ENCODE results near the gene ZSCAN25.
"Not testable (repeated sequence)": the region's sequence is repeated elsewhere in the genome, so short reads cannot be mapped to it uniquely, and the experiment has no call there.

ZSCAN25 gene

DNA sequence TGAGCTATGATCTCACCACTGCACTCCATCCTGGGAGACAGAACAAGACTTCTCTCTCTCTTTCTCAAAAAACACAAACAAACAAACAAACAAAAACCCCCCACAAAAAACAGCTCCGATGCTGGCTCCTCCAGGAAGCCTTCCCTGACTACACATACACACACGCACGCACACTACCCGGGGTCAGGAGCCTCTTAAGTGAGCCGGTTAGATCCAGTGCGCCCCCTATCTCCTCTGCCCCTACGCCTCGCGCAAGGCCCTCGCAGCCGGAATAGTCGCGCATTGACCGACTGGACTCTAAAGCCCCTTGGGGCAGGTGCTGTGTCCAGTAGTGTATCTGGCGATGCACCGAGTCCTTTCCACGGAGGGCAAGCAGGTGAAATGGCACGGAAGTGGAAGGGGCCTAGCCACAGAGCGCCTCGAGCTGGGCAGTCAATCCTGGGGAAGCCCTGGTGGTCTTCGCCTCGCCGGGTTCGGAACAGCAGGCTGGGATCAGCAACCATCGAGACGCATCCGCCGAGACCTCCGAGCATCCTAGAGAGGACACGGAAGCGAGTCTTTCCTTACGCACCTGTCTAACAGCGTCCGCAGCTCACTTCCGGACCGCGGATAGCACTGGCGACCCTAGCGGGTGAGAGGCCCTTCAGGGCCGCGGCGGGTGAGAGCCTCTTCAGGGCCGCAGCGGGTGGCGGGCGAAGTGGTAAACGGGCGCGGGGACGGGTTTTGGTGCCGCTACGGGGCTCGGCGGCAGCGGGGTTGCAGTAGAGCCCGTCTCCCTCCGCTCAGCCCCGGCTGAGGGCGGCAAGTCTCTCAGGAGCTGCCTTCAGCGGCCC lies at the start of gene ZSCAN25:
Gene ZSCAN25 (plus strand): TSS at position 588 of the 833 bp plus-strand sequence. CDS start 2,661 bp downstream, outside the sequence.
- DNase-seq = peak; percentile 89

DNA sequence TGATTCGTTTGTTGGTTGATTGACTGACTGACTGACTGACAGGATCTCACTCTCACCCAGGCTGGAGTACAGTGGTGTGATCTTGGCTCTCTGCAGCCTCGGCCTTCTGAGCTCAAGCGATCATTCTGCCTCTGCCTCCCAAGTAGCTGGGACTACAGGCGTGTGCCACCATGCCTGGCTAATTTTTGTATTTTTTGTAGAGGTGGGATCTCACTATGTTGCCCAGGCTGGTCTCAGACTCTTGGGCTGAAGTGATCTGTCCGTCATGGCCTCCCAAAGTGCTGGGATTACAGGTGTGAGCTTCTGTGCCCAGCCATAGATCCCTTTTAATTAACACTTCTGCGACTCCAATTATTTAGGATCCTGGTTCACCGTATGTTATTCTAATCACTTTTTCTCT lies 48.0 kb upstream of the ZSCAN25 start:
- not testable (repeated sequence) for DNase-seq

DNA sequence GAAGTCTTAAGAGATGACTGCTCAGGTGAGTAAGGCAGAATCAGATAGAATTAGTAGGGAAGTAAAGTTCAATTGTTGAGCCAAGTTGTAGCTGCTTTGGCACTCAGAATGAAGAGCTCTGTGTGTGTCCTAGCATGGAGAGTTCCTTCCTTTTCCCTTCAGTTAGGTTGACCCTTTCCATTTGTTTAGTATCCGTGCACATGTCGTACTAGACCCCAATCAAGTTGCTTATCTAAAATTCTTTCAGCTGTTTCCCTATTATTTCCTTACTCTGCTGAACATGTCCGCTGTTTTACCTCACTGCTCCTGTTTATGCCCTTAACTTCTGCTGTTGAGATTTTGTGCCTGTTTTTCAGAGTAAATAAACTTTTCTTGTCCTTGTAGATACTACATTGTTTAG lies 45.0 kb upstream of the ZSCAN25 start:
- DNase-seq = no peak

DNA sequence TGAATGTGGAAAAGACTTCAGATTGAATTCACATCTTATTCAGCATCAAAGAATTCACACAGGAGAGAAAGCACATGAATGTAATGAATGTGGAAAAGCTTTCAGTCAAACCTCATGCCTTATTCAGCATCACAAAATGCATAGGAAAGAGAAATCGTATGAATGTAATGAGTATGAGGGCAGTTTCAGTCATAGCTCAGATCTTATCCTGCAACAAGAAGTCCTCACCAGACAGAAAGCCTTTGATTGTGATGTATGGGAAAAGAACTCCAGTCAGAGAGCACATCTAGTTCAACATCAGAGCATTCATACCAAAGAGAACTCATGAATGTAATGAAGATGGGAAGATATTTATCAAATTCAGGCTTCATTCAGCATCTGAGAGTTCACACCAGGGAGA lies 43.5 kb upstream of the ZSCAN25 start:
- no peak for DNase-seq

DNA sequence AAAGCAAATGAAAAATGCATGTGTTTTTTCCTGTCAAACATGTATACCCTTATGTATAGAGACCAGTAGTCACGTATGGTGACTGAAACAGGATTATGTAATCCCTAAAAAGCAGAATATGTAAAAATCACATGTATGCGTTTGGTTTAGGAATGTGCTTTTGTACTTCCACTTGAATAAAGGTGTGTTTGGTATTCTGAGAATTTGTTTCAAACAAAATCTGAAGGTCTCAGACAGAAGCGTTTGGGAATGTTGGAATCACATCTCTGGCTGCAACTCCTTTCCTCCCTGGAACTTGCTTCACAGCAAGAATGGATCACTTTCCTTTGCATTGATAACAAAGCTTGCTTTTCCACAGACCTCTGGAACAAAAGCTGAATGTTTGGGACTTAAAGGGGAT lies 40.5 kb upstream of the ZSCAN25 start:
- DNase-seq = no peak

DNA sequence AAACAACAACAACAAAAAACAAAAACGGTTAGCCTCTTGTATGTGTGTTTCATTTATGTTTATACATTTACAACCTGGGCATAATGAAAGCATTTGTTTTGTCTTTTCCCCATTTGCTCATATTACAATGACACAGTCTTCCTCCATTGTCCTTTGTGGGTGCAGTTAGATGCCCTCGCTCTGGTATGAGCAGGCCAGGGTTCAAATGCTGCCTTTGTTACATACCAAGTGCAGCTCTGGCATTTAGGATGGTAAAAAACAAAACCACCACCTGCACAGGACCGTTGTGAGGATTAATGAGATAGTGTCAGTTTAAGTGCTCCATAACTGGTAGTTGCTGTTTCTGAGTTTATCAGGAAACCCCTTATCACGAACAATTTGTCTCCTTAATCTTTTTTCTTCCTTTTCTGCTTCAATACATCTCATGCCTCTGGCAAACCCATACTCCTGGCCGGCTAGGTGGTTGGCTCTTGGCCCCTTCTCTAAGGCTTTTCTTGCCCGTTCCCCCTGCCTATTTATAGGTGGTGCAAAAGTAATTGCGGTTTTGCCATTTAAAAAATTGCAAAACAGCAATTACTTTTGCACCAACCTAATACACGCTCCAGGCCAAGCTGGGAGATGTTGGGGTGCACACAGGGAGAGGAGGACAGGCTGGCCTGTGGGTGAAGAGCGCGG lies 37.3 kb upstream of the ZSCAN25 start:
- DNase-seq = no peak

DNA sequence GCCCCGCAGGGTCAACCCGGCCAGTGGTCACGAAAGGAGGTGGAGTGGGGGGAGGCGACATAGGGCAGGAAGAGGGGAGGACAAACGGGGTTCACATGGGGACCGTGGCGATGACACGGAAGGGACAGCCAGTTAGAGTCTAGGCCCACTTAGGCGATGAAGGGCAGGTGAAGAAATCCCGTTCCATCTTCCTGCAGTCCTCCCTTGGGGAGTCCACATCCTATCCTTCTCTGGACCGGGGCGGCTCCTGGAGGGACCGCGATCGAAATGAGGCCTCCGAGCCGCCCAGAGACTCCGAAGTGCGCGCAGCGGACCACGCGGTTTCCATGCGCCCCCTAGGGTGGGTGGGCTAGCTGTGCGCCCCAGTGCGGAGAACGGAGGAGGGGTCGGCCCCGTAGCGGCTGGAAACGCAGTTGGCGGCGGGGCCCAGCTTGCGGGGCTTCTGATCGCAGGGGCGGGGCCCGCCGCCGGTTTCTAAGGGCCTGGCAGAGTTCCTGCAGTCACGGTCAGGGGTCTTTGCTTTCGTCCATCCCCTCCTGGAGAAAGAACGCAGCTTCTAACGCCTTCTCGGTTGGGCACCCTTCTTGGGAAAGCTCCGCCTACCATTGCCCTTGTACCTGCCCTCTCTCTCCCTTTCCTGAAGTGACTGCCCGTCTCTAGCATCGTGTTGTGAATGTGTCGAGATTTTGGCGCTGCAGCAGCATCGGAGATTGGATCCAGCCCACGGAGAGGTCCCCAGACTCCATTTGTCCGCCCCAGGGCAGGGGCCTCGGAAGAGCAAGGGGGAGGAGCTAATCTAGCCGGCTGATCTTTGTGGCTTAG lies 36.6 kb upstream of the ZSCAN25 start:
- DNase-seq = peak; percentile 59

DNA sequence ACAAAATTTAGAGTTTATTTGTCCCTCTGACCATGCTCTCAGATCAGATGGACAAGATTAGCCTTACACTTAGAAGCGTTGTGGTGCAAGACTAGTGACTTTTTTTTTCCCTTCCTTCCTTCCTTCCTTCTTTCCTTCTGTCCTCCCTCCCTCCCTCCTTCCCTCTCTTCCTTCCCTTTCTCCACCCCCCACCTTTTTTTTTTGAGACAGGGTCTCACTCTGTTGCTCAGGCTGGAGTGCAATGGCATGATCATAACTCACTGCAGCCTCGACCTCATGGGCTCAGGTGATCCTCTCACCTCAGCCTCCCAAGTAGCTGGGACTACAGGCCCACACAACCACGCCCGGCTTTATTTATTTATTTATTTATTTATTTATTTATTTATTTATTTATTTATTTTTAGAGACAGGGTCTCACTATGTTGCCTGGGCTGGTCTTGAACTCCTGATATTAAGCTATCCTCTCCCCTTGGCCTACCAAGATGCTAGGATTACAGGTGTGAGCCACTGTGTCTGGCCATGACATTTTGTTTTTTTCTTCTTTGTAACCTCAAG lies 35.9 kb upstream of the ZSCAN25 start:
- not testable (repeated sequence) for DNase-seq

DNA sequence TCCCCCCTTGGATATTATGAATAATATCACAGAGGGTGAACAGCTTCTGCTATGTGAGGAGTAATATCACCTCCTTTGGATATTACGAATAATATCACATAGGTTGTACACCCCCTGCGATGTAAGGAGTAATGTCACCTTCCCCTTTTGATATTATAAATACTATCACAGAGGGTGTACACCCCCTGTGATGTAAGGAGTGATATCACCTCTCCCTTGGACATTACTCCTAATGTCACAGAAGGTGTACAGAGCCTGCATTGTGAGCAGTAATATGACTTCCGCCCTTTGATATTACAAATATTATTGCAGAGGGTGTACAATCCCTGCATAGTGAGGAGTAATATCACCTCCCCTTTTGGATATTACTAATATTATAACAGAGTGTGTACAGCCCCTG lies 27.9 kb upstream of the ZSCAN25 start:
- no peak for DNase-seq

DNA sequence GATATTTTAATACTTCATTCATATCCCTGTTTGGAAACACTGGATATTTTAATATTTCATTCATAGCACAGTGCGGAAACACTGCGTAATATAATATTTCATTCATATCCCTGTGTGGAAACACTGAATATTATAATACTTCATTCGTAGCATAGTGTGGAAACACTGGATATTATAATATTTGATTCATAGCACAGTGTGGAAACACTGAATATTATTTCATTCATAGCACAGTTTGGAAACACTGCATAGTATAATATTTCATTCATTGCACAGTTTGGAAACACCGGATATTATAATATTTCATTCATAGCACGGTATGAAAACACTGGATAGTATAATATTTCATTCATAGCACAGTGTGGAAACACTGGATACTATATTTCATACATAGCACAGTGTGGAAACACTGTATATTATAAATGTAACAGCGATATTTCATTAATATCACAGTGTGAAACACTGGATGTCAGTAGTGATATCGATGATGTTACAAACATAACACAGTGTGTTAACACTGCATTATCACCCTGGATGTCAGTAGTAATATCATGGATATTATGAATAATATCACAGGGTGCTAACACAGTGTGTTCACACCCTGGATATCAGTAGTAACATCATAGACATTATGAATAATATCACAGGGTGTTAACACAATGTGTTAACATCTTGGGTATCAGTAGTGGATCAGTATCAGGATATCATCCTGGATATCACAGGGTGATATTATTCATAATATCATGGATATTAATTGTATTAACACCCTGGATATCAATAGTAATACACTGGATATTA lies 21.6 kb upstream of the ZSCAN25 start:
- DNase-seq = no peak

DNA sequence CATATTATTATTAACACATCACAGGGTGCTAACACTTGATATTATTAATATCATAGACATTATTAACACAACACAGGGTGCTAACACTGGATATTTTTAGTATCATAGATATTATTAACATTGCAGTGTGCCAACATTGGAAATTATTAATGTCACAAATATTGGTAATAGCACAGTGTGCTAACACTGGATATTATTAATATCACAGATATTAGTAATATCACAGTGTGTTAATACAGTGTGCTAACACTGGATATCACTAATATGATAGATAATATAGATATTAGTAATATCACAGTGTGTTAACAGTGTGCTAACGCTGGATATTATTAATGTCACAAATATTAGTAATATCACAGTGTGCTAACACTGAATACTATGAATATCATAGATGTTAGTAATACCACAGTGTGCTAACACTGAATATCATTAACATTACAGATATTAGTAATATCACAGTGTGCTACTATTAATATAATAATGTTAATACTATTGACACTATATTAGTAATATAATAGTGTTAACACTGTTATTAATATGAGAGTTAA lies 20.3 kb upstream of the ZSCAN25 start:
- no peak for DNase-seq

DNA sequence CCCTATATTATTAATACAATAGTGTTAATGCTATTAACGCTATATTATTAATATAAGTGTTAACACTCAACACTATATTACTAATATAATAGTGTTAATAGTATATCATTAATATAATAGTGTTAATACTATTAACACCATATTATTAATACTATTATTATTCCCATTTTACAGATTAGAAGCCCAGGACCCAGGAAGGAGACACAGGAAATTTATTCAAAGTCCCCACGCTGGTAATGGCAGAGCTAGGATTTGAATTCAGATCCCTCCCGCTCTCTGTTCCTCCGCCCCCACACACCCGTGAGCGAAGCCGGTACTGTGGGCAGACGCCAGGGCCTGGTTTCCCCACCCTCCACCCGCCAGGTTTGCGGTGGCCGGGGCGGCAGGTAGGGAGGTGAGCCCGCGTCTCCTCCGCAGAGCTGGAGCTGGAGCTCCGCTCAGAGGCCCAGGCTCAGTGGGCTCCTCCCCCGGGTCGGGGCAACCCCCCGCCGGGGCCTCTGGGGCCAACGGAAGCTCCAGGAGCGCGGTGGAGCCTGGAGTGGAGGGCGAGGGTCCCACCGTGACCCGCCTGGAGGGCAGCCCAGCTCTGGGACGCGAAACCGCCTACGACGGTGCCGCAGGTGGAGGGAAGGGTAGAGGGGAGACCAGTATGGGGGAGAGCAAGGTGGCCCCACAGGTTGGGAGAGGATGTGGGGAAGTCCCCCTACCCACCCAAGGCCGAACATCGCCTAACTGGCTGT lies 18.8 kb upstream of the ZSCAN25 start, which contains the start of gene TMEM225B:
Gene TMEM225B (plus strand): TSS at position 506 of the 740 bp plus-strand sequence. CDS start 6,122 bp downstream, outside the sequence.
- DNase-seq = no peak

DNA sequence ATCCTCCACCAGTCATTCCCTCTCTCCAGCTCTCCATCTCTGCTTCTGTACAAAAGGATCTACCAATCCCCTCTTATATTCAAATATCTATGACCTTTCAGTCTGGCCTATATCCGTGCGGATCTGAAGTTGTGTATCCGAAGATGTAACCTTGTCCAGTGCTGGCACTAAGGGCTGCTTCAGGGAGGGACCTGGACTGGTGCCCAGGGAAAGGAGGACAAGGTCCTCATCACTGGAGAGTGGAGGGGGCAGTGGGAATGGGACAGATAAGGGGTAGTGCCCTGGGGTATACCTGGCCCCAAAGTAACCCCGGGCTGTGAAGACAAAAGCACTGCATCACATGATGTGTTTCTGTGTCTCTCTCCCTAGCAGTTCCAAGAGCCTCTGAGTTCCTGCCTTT lies 16.9 kb upstream of the ZSCAN25 start:
- DNase-seq = no peak

DNA sequence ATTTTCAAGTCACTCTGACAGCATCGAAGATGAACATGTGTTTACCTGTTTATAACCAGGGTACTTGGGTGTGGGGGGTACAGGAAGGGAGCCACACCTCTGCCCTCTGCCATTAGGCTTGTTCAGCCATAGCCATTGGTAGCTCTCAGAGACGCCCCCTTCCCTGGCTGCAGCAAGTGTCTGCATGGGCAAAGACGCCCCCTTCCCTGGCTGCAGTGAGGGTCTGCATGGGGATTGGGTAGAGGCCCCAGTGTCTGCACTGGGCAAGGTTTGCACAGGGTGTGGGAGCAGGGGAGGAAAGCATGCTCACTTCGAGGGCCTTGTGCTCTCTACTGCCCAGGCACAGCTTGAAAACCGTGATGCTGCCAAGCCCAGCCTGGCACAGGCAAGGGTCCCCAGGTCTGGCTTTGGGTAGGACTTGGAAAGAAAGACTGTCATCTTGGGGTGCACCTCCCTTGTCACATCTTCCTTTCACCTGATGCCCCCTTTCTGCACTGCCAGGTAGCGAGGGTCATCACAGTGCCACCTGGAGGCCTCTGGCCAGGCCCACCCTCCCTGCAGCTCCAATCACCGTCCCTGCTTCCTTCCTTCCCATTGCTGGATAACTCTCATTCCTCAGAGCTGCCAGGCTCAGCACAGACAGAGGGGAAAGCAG lies 15.0 kb upstream of the ZSCAN25 start:
- no peak for DNase-seq

DNA sequence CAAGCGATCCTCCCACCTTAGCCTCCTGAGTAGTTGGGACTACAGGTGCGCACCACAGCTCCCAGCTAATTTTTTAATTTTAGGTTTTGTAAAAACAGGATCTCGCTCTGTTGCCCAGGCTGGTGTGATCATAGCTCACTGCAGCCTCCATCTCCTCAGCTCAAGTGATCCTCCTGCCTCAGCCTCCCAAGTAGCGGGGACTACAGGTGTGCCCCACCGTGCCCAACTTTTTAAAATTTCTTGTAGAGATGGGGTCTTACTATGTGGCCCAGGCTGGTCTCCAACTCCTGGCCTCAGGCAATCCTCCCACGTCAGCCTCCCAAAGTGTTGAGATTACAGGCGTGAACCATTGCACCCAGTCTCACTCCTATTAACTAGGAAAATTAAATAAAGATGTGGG lies 11.2 kb upstream of the ZSCAN25 start:
- DNase-seq = no peak

DNA sequence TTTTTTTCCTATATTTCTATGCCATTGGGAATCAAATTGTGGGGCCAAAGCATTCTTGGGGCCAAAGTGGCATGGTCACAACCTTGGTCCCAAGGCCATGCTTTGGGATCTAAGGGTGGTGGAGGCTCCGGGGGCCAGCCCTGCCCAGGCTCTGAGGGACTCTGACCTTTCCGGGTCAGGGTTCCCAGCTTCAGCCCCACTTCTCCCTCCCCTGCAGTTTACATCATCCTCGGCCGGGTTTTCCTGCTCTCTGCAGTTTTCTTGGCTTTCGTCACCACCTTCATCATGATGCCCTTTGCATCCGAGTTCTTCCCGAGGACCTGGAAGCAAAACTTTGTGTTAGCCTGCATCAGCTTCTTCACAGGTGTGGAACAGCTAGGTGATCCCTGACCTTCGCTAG lies 10.2 kb upstream of the ZSCAN25 start:
- DNase-seq = no peak

DNA sequence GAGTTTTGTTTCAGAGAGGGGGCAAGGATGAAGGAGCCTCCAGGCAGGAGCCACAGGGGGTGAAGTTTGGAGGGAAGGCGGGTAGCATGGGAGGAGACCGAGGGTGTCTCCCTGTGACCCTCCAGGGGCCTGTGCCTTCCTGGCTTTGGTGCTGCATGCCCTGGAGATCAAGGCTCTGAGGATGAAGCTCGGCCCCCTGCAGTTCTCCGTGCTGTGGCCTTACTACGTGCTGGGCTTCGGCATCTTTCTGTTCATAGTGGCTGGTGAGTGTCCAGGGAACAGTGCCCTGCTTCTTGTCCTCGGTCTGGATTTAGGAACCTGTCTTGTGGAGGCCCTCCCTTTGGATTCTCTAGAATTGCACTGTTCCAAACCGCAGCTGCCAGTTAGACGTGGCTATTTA lies 9.2 kb upstream of the ZSCAN25 start:
- no peak for DNase-seq

DNA sequence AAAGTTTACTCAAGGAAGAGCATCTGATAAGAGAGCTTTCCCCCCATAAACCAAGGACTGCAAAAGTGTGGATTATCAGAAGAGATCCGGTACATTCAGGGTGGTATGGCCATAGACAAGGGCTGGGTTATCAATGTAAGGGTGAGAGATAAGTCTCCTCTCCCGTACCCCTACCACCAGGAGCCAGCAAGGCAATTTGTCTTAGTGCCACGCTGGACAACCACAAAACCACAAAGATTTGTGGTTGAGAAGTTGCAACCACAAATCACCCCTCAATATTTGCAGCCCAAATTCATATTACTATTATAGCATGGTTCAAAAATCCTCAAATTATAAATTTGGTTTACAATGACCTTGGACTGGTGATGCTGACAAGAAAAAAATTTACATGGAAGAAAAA lies 2.3 kb upstream of the ZSCAN25 start:
- no peak for DNase-seq

DNA sequence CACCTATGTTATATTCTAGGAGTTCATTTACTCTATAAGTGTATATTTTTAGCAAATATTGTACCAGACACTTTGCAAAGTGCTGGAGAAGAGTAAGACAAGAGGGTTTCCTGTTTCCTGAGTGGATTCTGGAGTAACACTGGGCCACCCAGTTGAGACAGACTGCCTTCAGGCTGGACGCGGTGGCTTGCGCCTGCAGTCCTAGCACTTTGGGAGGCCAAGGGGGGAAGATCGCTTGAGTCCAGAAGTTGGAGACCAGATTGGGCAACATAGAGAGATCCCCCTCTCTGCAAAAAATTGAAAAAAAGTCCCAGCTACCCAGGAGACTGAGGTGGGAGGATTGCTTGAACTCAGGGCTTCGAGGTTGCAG lies 772 bp upstream of the ZSCAN25 start:
- no peak for DNase-seq

DNA sequence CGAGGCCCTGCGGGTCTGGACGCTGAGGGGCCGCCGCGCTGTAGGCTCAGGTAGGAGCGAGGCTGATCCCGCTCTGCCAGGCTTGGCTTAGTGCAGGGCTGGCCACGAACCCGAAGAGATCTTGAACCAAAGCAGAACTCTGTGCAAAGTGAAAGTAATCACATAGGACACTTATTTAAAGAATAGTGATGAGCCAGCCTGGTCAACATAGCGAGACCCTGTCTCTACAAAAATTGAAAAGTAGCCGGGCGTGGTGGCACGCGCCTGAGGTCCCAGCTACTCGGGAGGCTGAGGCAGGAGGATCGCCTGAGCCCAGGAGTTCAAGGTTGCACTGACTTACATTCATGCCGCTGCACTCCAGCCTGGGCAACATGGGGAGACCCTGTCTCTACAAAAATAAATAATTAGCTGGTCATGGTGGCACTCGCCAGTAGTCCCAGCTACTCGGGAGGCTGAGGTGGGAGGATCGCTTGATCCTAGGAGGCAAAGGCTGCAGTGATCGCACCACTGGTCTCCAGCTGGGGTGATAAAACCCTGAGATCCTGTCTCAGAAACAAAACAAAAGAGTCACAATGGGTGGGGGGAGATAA lies 541 bp downstream of the ZSCAN25 start:
- DNase-seq = no peak
